RWPE1 (cell line): Measurements from ENCODE around the gene GRK3.

Experiments
- CTCF ChIA-PET: fragments of 350-600 bp; sonication (Branson Sonifier 250); formaldehyde crosslinking; extraction: SDS; loops from one replicate; lab custom pipeline; 2021; lab: Yijun Ruan, JAX
- POLR2A ChIA-PET: fragments of 400-600 bp; formaldehyde crosslinking; extraction: SDS; loops from one replicate; lab custom pipeline; 2020; ENCODE audit warnings: antibody characterized with exemption; ENCODE audit not compliant: low non-redundant PET; lab: Yijun Ruan, JAX
- DNase-seq: peaks from one replicate; pipeline ENCODE4 v3.0.0; 2012; ENCODE audit warnings: low spot score
- H3K27ac ChIP-seq: fragments of 450-650 bp; 2 replicates; pipeline ENCODE4 v1.5.1; 2017
- TF ChIP-seq, protein P1 (sequence below): fragments of 450-650 bp; conservative IDR thresholded peaks from 2 replicates; pipeline ENCODE4 v1.5.1; 2017; ENCODE audit warnings: low read depth, mild to moderate bottlenecking

The GRK3 gene

GRCh38 chr22:25534724-25535123 lies 29.8 kb upstream of the GRK3 start:
- TF ChIP-seq, protein P1, sequence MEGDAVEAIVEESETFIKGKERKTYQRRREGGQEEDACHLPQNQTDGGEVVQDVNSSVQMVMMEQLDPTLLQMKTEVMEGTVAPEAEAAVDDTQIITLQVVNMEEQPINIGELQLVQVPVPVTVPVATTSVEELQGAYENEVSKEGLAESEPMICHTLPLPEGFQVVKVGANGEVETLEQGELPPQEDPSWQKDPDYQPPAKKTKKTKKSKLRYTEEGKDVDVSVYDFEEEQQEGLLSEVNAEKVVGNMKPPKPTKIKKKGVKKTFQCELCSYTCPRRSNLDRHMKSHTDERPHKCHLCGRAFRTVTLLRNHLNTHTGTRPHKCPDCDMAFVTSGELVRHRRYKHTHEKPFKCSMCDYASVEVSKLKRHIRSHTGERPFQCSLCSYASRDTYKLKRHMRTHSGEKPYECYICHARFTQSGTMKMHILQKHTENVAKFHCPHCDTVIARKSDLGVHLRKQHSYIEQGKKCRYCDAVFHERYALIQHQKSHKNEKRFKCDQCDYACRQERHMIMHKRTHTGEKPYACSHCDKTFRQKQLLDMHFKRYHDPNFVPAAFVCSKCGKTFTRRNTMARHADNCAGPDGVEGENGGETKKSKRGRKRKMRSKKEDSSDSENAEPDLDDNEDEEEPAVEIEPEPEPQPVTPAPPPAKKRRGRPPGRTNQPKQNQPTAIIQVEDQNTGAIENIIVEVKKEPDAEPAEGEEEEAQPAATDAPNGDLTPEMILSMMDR = no peak
- no peak overlapping the region for H3K27ac ChIP-seq
- DNase-seq = no peak
- ChIA-PET CTCF (no interaction called here), POLR2A (no interaction called here)

DNA sequence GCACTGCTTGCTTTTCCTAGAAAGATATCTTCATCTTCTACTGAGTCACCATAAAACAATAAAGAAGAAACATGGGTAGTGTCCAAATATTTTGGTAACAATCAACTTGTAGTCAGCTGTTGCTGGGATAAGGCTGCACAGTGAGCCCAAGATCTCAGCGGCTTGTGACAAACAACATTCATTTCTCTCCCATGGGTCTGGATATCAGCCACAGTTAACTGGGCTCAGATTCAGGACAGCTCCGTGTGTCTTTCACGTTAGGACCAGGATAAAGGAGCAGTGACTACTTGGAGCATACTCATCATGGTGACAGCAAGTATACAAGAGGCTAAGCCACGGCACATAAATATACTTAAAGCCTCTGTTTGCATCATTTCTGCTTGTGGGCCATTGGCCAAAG lies 27.9 kb upstream of the GRK3 start:
- ChIA-PET POLR2A (no interaction called here), CTCF (interaction anchor here (0.7 kb wide), 1 partner anchor 702 kb away, joined by 4 read pairs; no protein-coding TSS in a partner anchor)
- no peak for DNase-seq
- no peak overlapping the region for H3K27ac ChIP-seq
- TF ChIP-seq, protein P1 = no peak

GRCh38 chr22:25540166-25540907 lies 24.1 kb upstream of the GRK3 start:
- ChIA-PET CTCF (no interaction called here), POLR2A (no interaction called here)
- TF ChIP-seq, protein P1 = no peak
- no peak overlapping the region for H3K27ac ChIP-seq
- DNase-seq = no peak

DNA sequence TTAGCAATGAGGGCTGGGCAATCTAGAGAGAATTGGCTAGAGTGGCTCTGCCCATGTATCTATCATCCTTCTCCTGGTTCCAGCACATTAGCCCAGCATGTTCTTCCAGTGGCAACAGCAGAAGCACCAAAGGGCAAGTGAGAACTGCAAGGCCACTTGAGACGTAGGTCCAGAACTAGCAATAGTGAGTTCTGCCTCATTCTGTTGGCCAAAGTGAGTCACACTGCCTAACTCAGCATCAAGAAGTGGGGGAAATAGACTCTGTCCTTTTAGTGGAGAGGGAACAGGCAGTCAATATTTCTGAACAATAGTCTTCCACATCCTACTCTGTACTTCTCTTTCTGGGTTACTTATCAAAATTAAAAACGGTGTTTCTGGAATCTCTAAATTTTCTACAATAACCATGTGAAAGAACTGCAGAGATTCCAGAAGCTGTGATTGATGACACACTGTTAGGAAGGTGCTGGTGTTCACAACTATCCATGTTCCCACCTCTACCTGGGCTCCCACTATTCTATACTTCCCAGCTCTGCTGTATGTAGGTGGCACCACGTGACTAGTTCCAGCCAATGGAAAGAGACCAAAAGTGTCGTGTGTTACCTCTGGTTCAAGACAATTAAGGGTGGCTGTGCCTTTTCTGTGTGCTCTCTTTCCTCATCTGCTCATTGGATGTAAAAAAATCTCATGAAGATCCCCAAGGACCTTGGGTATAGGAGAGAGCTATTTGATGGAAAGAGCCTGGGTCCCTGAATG lies 23.4 kb upstream of the GRK3 start:
- ChIA-PET POLR2A (no interaction called here), CTCF (no interaction called here)
- no peak overlapping the region for H3K27ac ChIP-seq
- DNase-seq = no peak
- TF ChIP-seq, protein P1 = no peak

DNA sequence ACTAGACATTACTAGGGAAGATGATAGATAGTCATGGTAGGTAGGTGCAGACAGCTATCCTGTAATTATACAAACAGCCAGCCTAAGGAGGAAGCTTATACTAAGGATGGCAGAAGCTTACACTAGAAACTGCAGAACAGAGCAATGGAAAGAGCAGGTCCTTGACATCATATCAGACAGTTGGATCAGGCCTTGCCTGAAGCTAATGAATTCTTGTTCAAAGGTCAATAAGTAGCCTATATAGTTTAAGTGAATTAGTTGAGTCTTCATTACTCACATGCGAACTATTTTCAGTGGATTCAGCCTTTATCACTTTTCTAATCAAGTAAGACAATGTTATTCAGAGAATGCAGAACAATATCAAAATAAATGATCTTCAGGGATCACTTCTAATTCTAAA lies 22.3 kb upstream of the GRK3 start:
- POLR2A ChIA-PET = interaction anchor here (0.6 kb wide), 1 partner anchor 159 kb away, joined by 3 read pairs; no protein-coding TSS in a partner anchor
- no peak for DNase-seq
- CTCF ChIA-PET = no interaction called here
- TF ChIP-seq, protein P1 = no peak
- no peak overlapping the region for H3K27ac ChIP-seq

DNA sequence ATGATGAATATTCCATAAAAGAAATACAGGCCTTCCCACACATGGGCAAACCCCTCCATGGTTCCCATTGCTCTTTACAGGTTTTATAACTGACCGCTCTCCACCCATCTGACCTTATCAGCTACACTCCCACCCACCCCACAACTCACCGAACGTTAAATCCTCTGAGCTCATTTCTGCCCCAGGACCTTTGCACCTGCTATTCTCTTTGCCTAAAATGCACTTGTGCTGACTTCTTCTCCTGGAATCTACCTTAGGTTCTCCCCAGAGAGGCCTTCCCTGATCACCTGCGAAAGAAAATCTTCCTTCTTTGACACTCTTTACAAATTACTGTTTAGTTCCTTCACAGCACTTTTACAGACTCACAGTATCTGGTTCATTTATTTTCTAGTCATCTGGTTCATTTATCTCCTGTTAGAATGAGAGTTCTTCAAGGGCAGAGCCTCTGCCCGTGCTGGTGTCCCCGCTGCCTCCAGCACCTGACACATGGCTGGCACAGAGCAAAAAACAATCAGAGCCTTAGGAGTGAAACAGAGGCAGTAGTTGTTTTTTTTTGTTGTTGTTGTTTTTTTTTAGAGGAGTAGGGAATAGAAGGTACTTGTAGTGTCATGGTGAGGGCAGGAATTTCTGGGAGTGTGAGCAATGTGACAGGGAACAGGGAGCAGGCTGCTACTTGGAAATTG lies 21.6 kb upstream of the GRK3 start:
- TF ChIP-seq, protein P1 = no peak
- ChIA-PET POLR2A (no interaction called here), CTCF (no interaction called here)
- no peak for DNase-seq
- H3K27ac ChIP-seq = no peak overlapping the region
